Duodenal mucosa (tissue), 2 donors: ENCODE results near the gene ADAMTSL4.
"Not testable (repeated sequence)": the region's sequence is repeated elsewhere in the genome, so short reads cannot be mapped to it uniquely, and the experiment has no call there.

ENCODE experiments used
- H3K27ac ChIP-seq: one replicate; pipeline ENCODE4 v1.7.0; 2013; ENCODE audit warnings: low read depth, low read length
- H3K27me3 ChIP-seq, 2 donors: one replicate each; pipeline ENCODE4 v1.7.0; 2013; ENCODE audit warnings: low read length in 2 of 2, control low read depth in 1 of 2; ENCODE audit not compliant: insufficient read depth in 2 of 2, control insufficient read depth in 1 of 2
- H3K36me3 ChIP-seq, 2 donors: one replicate each; pipeline ENCODE4 v1.7.0; 2013; ENCODE audit warnings: low read length in 2 of 2, control low read depth in 1 of 2; ENCODE audit not compliant: insufficient read depth in 2 of 2, control insufficient read depth in 1 of 2
- H3K4me1 ChIP-seq, 2 donors: one replicate each; pipeline ENCODE4 v1.7.0; 2013; ENCODE audit warnings: low read length in 2 of 2, control low read depth in 1 of 2; ENCODE audit not compliant: insufficient read depth in 2 of 2, control insufficient read depth in 1 of 2
- H3K4me3 ChIP-seq, 2 donors: one replicate each; pipeline ENCODE4 v1.7.0; 2013; ENCODE audit warnings: low read length in 2 of 2, low read depth in 1 of 2
- H3K9ac ChIP-seq, 2 donors: one replicate each; pipeline ENCODE4 v1.7.0; 2013; ENCODE audit warnings: low read length in 2 of 2, low read depth in 1 of 2
- H3K9me3 ChIP-seq, 2 donors: one replicate each; pipeline ENCODE4 v1.7.0; 2013; ENCODE audit warnings: low read length in 2 of 2, control low read depth in 1 of 2; ENCODE audit not compliant: control insufficient read depth in 1 of 2

The ADAMTSL4 gene

DNA sequence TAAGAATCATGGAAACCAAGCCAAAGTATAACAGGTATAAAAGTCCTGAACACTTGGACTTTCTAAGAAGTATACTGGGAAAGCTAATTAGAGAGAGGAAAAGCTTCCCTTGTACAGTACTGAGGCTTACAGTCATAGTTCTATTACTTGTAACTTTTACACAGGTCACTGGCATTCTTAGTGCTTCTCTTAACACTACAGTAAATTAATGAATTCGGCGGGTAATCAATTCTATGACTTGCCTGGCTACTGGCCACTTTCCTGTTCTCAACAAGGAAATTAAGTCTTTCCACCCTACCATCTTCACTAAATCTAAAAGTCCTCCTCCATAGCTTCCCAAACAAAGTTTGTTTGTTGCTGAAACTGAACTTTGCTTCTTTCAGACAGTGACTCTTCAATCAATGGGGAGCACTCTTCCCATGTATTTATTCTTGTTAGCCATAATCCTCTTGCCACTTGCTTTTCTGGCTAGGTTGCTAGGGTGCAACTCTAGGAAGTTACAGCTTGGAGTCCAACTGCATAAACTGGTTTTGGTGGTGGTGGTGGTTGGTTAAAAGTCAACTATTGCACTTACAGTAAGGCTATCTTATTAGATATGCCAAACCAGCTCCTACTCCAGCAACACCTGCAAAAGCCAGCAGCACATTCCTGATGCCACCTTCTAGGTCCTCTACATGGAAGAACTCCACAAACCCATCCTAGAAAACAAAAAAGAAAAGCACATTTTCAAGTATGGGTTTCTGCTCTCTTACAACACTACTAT, 27.8 kb downstream of the ADAMTSL4 start:
- Histone ChIP-seq H3K9me3 (peaks cover 0 to 2% of the 10 kb centered on the region in 2 donors), H3K4me1 (peaks cover 29 to 39% of the 10 kb centered on the region in 2 donors), H3K9ac (peak overlapping the region; percentile 99 to 100), H3K4me3 (peak overlapping the region; percentile 93 to 97), H3K36me3 (peaks cover 52 to 57% of the 10 kb centered on the region in 2 donors), H3K27ac (peak overlapping the region; percentile 99), H3K27me3 (no peaks in the 10 kb centered on the region)

DNA sequence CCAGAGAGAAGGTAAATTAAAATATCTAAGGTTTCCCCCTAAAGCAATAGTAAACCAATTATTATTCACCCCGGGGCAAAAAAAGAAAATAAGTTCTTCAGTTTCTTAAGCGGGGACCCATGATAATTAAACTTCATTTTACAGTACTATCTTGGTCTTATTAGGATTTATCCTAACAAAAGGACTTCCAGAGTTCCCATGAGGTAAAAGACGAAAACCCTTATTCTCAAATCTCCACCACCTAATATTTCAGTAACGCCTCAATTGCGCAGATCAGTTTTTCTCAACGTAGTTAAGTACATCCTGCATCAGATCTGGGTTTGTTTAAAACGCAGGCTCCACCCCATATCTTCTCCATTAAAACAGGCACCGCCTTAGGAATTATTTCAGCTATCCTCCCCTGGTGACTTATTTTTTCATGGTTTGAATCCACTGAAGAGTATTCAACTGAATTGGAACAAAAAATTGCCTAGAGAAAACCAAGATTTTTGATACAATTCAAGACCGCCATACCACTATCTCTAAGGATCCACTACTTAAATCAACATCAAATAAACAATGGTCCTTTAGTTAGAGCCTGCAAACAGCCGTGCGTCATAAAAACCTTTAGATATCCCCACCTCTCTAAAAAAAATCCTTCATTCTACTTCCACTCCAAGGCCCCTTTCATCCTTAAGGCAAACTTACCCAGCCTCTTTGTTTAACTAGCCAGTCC, 28.5 kb downstream of the ADAMTSL4 start:
- peak overlapping the region; percentile 99 to 100 for H3K9ac ChIP-seq
- H3K27ac ChIP-seq, result peak overlapping the region; percentile 99
- H3K9me3 ChIP-seq, result peaks cover 0 to 2% of the 10 kb centered on the region in 2 donors
- peaks cover 48 to 54% of the 10 kb centered on the region in 2 donors for H3K36me3 ChIP-seq
- H3K4me1 ChIP-seq, result peaks cover 29 to 39% of the 10 kb centered on the region in 2 donors
- H3K4me3 ChIP-seq, result peak overlapping the region; percentile 93 to 97
- no peaks in the 10 kb centered on the region for H3K27me3 ChIP-seq

DNA sequence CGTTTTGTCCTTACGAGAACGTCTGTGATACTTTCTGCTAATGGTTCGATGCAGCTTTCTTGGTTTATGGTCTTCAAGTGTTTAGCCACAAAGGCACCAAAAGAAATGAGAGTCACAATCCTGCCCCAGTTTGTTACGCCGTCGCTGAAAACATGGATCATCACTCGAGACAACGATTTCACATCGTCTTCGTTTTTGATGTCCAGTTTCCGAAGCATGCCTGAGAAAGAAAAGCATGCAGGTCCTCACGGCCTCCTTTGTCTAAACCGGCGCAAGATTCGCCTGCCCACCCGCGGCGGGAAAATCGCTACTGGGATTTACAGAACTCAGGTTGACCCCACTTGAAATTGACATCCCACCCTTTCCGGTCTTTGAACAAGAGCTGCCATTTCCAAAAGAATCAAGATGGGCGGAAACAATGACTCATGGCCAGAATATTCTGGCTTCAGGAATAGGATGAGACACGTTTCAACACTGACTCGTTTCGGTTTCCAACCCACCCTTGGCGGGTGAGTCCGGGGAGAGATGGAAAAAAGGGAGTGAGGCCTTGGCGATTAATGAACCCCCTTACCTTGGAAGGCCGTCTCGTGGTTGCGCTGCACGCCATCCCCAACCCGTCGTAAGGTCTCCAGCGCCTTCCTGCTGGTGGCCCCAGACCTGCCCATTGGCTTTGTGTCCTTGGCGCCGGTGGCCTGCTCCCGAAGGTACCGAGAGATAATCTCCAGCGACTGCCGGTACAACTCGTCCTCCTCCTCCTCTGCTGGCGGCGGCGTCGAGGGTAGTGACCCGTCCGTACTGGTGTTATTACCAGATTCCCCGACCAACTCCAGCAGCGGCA, 29.3 kb downstream of the ADAMTSL4 start:
- Histone ChIP-seq H3K4me1 (peaks cover 22 to 32% of the 10 kb centered on the region in 2 donors), H3K27ac (peak overlapping the region; percentile 99), H3K27me3 (no peaks in the 10 kb centered on the region), H3K9ac (peak overlapping the region; percentile 99 to 100), H3K9me3 (peaks cover 0 to 2% of the 10 kb centered on the region in 2 donors), H3K4me3 (peak overlapping the region; percentile 93 to 97), H3K36me3 (peaks cover 40 to 47% of the 10 kb centered on the region in 2 donors)

DNA sequence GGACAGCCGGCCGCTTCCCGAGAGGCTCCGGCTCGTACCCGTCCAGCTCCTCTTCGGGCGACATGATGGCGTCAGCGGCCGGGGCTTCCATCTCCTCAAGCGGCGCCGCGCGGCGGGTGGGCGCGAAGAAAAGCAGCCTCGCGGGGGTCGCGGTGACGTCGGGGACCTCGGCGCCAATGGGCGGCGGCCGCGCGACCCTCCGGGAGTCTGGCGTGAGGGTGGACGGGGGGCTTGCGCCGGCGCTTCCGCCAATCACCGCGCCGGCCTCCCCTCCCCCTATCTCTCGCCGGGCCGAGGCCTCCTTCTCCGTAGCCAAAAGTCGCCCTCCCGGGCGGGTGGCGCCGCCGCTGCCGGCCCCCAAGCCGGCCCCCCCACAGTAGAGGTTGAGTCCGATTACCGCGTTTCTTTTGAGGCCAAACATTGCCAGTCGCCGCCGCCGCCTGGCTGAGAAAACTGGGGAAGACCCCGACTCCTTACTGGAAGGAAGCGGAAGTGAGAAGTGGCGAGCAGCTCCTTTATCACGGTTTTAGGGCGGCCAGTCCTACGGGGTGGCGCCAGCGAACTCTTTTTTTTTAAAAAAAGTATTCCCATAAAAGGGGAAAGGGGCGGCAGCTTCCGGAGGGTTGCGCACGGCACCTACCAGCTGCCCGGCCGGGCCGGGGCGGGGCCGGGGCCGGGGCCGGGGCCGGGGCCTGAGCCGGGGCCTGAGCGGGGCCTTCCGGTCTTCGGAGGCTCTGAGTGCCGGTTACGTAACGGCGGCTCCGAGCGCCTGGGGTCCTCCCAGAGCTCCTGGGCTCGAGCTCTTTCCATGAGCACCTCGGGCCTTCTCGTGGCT, 30.1 kb downstream of the ADAMTSL4 start, which contains the start of gene MCL1:
Gene MCL1 (minus strand): TSS at position 501 of the 835 bp plus-strand sequence. CDS start 80 bp downstream, at position 421.
- peaks cover 0 to 2% of the 10 kb centered on the region in 2 donors for H3K9me3 ChIP-seq
- H3K27me3 ChIP-seq, result no peaks in the 10 kb centered on the region
- peak within 1 kb of the TSS; percentile 99 for H3K27ac ChIP-seq
- peak within 1 kb of the TSS; percentile 99 to 100 for H3K9ac ChIP-seq
- H3K4me3 ChIP-seq, result peak within 1 kb of the TSS; percentile 93 to 97
- H3K4me1 ChIP-seq, result peaks cover 21 to 28% of the 10 kb centered on the region in 2 donors
- H3K36me3 ChIP-seq, result peaks cover 34 to 44% of the 10 kb centered on the region in 2 donors

DNA sequence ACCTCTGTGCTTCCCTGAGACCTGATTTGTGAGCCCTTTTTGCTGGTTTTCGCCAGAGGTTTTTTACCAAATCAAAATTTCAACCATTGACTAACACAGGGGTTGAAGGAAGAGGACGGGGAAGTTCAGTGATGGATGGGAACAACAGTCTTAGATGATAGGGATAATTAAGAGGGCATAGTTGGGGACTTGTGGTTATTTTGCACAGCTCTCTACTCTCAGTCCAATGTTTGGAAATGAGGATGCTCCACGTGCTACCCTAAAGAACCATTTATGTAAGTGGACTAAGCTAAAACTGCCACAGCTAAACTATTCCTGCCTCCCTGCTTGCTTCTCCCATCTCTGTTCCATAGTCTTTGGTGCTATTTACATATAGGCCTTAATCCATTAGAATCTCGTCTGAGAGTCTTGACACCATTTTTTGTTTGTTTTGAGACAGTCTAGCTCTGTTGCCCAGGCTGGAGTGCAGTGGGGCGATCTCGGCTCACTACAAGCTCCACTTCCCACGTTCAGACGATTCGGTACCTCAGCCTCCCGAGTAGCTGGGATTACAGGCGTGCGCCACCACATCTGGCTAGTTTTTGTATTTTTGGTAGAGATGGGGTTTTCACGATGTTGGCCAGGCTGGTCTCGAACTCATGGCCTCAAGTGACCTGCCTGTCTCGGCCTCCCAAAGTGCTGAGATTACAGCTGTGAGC, 30.9 kb downstream of the ADAMTSL4 start:
- Histone ChIP-seq H3K4me1 (peaks cover 14 to 21% of the 10 kb centered on the region in 2 donors), H3K36me3 (peaks cover 27 to 36% of the 10 kb centered on the region in 2 donors), H3K9me3 (peaks cover 0 to 2% of the 10 kb centered on the region in 2 donors), H3K27ac (peak overlapping the region; percentile 91), H3K4me3 (peak overlapping the region; percentile 69 to 73), H3K27me3 (no peaks in the 10 kb centered on the region), H3K9ac (peak overlapping the region; percentile 78 to 79)

DNA sequence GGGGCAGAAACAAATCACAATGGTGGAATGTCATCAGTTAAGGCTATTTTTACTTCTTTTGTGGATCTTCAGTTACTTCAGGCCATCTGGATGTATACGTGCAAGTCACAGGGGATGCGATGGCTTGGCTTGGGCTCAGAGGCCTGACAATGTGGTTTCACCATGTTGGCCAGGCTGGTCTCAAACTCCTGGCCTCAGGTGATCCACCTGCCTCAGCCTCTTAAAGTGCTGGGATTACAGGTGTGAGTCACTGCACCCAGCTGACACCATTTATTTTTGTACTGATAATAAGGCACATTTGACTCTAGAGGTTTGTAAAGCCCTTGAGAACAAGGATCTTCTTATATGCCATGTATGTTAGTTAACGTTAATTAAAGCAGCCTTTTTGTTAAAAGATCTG, 31.8 kb downstream of the ADAMTSL4 start:
- H3K36me3 ChIP-seq, result peaks cover 18 to 28% of the 10 kb centered on the region in 2 donors
- not testable (repeated sequence) for H3K9me3 ChIP-seq, H3K9ac ChIP-seq, H3K4me3 ChIP-seq, H3K27me3 ChIP-seq, H3K27ac ChIP-seq
- H3K4me1 ChIP-seq, result peaks cover 8 to 12% of the 10 kb centered on the region in 2 donors

DNA sequence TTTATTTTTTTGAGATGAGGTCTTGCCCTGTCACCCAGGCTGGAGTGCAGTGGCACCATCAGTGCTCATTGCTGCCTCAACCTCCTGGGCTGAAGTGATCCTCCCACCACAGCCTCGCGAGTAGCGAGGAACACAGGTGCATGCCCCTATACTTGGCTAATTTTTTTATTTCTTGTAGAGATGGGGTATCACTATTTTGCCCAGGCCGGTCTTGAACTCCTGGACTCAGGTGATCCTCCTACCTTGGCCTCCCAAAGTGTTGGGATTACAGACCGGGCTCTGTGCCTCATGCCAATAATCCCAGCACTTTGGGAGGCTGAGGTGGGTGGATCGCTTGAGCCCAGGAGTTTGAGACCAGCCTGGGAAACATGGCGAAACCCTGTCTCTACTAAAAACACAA, 32.2 kb downstream of the ADAMTSL4 start:
- not testable (repeated sequence) for H3K9me3 ChIP-seq, H3K27ac ChIP-seq, H3K4me1 ChIP-seq, H3K27me3 ChIP-seq, H3K9ac ChIP-seq, H3K4me3 ChIP-seq
- peaks cover 15 to 23% of the 10 kb centered on the region in 2 donors for H3K36me3 ChIP-seq

DNA sequence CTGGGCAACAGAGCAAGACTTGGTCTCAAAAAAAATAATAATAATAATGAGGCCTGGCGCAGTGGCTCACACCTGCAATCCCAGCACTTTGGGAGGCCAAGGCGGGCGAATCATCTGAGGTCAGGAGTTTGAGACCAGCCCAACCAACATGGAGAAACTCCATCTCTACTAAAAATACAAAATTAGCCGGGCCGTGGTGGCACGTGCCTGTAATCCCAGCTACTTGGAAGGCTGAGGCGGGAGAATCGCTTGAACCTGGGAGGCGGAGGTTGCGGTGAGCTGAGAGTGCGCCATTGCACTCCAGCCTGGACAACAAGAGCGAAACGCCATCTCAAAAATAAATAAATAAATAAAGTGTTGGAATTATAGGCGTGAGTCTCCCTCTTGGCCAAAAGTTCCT, 32.8 kb downstream of the ADAMTSL4 start:
- not testable (repeated sequence) for H3K4me3 ChIP-seq, H3K27ac ChIP-seq, H3K9me3 ChIP-seq, H3K9ac ChIP-seq, H3K27me3 ChIP-seq, H3K4me1 ChIP-seq
- peaks cover 10 to 18% of the 10 kb centered on the region in 2 donors for H3K36me3 ChIP-seq

DNA sequence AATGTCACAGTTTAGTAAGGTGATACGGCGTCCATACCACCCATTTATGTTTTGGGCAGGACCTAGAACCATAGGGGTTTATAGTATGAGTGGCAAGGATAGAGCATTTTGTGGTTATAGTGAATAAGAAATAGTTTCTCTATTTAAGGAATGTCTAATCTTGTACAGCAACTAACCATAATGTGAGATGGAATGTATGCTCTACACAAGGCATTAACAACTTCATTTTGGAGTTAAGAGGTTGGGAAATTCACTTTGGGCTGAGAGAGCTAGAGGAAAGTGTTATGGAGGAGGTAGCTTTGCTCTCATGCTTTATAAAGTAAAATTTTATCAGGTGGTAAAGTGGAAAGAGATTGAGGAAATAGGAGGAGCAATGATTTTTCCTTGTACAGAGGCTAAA, 33.2 kb downstream of the ADAMTSL4 start:
- Histone ChIP-seq H3K36me3 (peaks cover 6 to 14% of the 10 kb centered on the region in 2 donors), H3K9ac (no peak overlapping the region), H3K27ac (no peak overlapping the region), H3K4me1 (peaks cover 8 to 9% of the 10 kb centered on the region in 2 donors), H3K4me3 (no peak overlapping the region), H3K9me3 (no peaks in the 10 kb centered on the region), H3K27me3 (no peaks in the 10 kb centered on the region)
